Measurements from ENCODE around the gene RALGAPA2. TPM values are rescaled to one million over a fixed set of nuclear protein-coding genes. Genes with fewer than 3 reads are reported as not detected.

The RALGAPA2 gene
- total and polyA plus RNA-seq, 7 experiments from 2014 or later = 6.7 to 45.4 (median 34.9) TPM

DNA sequence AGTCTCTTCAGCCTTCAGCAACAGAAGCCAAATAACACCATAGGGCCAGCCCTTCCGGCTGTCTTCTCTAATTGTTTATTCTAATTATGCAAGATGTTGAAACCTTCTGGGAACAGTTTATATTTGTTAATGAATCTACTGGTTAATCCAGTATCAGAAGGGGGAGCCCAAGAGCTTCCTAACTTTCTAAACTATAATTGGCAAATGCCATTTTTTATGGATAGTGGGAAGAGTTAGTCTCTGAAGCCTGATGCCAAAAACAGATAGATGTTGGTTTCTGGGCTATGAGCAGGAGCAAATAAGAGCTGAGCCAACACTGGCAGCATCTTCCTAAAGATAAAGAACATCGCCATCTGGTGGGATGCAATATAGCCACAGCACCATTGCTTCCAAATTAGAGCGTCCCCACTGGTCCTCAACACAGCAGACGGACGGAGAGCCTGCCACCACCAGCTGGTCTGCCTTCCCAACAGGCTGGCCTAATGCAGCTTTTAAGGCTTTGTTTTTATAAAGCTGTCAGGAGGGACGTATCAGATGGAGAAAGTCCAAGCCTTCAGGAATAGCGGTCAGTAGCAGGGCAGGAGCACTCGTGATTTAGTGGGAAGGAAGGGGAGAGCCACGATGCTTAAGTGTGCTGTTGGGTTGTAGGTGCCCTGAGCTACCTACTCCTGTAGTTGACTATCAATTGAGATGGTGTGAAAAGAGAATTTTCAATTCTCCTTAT lies 118.8 kb downstream of the RALGAPA2 start:
- no peak overlapping the region for H3K4me3 ChIP-seq (ENCODE audit: low read length)
- Mint-ChIP-seq H3K4me1 (peaks cover 0 to 4% (median 0%) of the 10 kb centered on the region in 7 donors), H3K27ac (no peak overlapping the region), H3K4me3 (no peak overlapping the region), H3K27me3 (no peaks in the 10 kb centered on the region), H3K36me3 (peaks cover 10 to 58% (median 31%) of the 10 kb centered on the region in 5 donors), H3K9me3 (no peaks in the 10 kb centered on the region)
- POLR2A ChIA-PET = no interaction called here
- H3K36me3 ChIP-seq (ENCODE audit: control insufficient read depth in 2 of 3, insufficient read depth in 3 of 3, low read length in 3 of 3) = peaks cover 0 to 17% (median 0%) of the 10 kb centered on the region in 3 experiments
- no peak for DNase-seq
- intact Hi-C loops (cut with micrococcal nuclease) = loop anchor here (1.0 kb wide), 2 partner anchors 509 to 510 kb away; no protein-coding TSS in a partner anchor
- H3K9me3 ChIP-seq (ENCODE audit: control insufficient read depth in 2 of 3, low read length in 3 of 3) = no peaks in the 10 kb centered on the region
- H3K27ac ChIP-seq (ENCODE audit: low read depth, low read length) = no peak overlapping the region
- H3K27me3 ChIP-seq (ENCODE audit: control insufficient read depth in 2 of 2, insufficient read depth in 2 of 2, low read length in 2 of 2) = no peaks in the 10 kb centered on the region
- no peaks in the 10 kb centered on the region for H3K4me1 ChIP-seq (ENCODE audit: control insufficient read depth in 2 of 2, insufficient read depth in 2 of 2, low read length in 2 of 2)
- no peak for ATAC-seq
- CTCF ChIA-PET = interaction anchor here (1.2 to 1.4 kb wide), 3 partner anchors 15 to 509 kb away, joined by 3 to 4 read pairs (median 3); no protein-coding TSS in a partner anchor

DNA sequence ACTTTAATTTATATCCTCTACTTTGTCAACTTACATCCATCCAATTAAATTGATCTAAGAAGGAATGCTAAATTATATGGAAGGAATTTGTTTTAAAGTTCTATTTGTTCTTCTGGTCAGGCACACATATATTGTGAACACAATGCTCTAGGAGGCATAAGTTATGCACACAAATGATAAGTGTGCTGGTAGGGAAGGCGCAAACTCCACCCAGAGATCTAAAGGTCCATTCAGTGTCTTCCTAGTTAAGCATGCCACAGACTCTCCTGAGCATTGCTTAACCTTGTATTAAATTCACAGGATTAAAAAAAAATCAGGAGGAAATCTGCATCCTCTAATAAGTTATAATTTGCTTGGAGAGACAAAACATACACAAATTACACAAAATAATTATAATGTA lies 127.3 kb downstream of the RALGAPA2 start:
- Histone ChIP-seq H3K4me3 (ENCODE audit: low read length) (no peak overlapping the region), H3K27ac (ENCODE audit: low read depth, low read length) (no peak overlapping the region), H3K4me1 (ENCODE audit: control insufficient read depth in 2 of 2, insufficient read depth in 2 of 2, low read length in 2 of 2) (no peaks in the 10 kb centered on the region), H3K27me3 (ENCODE audit: control insufficient read depth in 2 of 2, insufficient read depth in 2 of 2, low read length in 2 of 2) (no peaks in the 10 kb centered on the region), H3K36me3 (ENCODE audit: control insufficient read depth in 2 of 3, insufficient read depth in 3 of 3, low read length in 3 of 3) (peaks cover 7 to 43% (median 14%) of the 10 kb centered on the region in 3 experiments), H3K9me3 (ENCODE audit: control insufficient read depth in 2 of 3, low read length in 3 of 3) (no peaks in the 10 kb centered on the region)
- H3K36me3 Mint-ChIP-seq = peaks cover 22 to 84% (median 75%) of the 10 kb centered on the region in 5 donors
- no peak for ATAC-seq
- H3K27ac Mint-ChIP-seq = peak overlapping the region in 1 of 9 donors; percentile 68
- ChIA-PET POLR2A (no interaction called here), CTCF (no interaction called here)
- DNase-seq = no peak
- H3K4me3 Mint-ChIP-seq = no peak overlapping the region
- H3K9me3 Mint-ChIP-seq = peaks cover 0 to 2% (median 0%) of the 10 kb centered on the region in 11 donors
- intact Hi-C loops (cut with micrococcal nuclease) = no loop called here
- H3K4me1 Mint-ChIP-seq = peaks cover 0 to 8% (median 5%) of the 10 kb centered on the region in 7 donors
- no peaks in the 10 kb centered on the region for H3K27me3 Mint-ChIP-seq

DNA sequence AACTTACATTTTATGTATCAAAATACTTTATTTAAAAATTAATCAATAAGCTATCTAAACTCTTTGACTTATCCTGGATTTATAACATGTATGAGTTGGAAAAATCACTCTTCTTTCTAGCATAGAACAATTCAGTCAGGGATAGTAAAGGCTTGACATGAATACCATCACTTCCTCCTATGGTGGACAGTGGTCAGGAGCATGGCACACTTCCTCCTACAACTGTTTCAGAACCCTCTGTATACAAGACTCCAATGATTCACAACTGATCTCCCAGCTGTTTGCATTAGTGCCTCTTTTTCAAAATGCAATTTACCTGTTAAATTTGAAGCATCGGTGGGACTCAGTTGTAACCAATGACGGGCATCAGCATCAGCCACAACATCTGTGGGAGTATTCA lies 129.7 kb downstream of the RALGAPA2 start:
- no peak overlapping the region for H3K4me3 Mint-ChIP-seq
- no peak overlapping the region for H3K27ac Mint-ChIP-seq
- Histone ChIP-seq H3K4me1 (ENCODE audit: control insufficient read depth in 2 of 2, insufficient read depth in 2 of 2, low read length in 2 of 2) (no peaks in the 10 kb centered on the region), H3K27ac (ENCODE audit: low read depth, low read length) (no peak overlapping the region), H3K4me3 (ENCODE audit: low read length) (no peak overlapping the region), H3K36me3 (ENCODE audit: control insufficient read depth in 2 of 3, insufficient read depth in 3 of 3, low read length in 3 of 3) (peaks cover 7 to 40% (median 14%) of the 10 kb centered on the region in 3 experiments), H3K27me3 (ENCODE audit: control insufficient read depth in 2 of 2, insufficient read depth in 2 of 2, low read length in 2 of 2) (no peaks in the 10 kb centered on the region), H3K9me3 (ENCODE audit: control insufficient read depth in 2 of 3, low read length in 3 of 3) (no peaks in the 10 kb centered on the region)
- no peaks in the 10 kb centered on the region for H3K27me3 Mint-ChIP-seq
- intact Hi-C loops (cut with micrococcal nuclease) = loop anchor here in 1 of 2 donors (1.0 kb wide), 1 partner anchor 47 kb away; no protein-coding TSS in a partner anchor
- DNase-seq = no peak
- ChIA-PET CTCF (no interaction called here), POLR2A (no interaction called here)
- no peak for ATAC-seq
- H3K9me3 Mint-ChIP-seq = peaks cover 0 to 2% (median 0%) of the 10 kb centered on the region in 11 donors
- peaks cover 18 to 75% (median 63%) of the 10 kb centered on the region in 5 donors for H3K36me3 Mint-ChIP-seq
- peaks cover 0 to 15% (median 5%) of the 10 kb centered on the region in 7 donors for H3K4me1 Mint-ChIP-seq

DNA sequence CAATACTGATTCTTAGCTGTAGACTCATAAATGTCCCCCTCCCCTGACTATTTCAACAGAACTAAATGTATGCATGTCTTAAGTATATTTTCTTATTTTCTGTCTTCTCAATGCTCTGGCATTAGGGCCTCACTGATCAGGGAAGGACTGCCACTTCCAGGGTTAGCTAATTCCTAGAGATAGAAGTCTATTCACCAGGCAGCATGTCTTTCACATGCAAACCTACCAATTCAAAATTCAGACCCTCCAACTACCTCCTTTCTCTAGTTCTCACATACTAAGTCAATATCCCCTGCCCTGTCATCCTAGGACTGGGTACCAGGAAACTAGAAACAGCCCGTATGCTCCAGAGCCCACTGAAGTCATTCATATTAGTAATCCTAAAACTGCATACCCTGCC lies 132.3 kb downstream of the RALGAPA2 start:
- Histone ChIP-seq H3K27me3 (ENCODE audit: control insufficient read depth in 2 of 2, insufficient read depth in 2 of 2, low read length in 2 of 2) (no peaks in the 10 kb centered on the region), H3K4me1 (ENCODE audit: control insufficient read depth in 2 of 2, insufficient read depth in 2 of 2, low read length in 2 of 2) (no peaks in the 10 kb centered on the region), H3K4me3 (ENCODE audit: low read length) (no peak overlapping the region), H3K9me3 (ENCODE audit: control insufficient read depth in 2 of 3, low read length in 3 of 3) (no peaks in the 10 kb centered on the region), H3K36me3 (ENCODE audit: control insufficient read depth in 2 of 3, insufficient read depth in 3 of 3, low read length in 3 of 3) (peaks cover 7 to 38% (median 19%) of the 10 kb centered on the region in 3 experiments), H3K27ac (ENCODE audit: low read depth, low read length) (no peak overlapping the region)
- Mint-ChIP-seq H3K27ac (peak overlapping the region in 4 of 9 donors; percentile 3 to 44 (median 34)), H3K4me1 (peaks cover 0 to 7% (median 0%) of the 10 kb centered on the region in 7 donors), H3K9me3 (no peaks in the 10 kb centered on the region), H3K4me3 (no peak overlapping the region), H3K27me3 (no peaks in the 10 kb centered on the region), H3K36me3 (peaks cover 18 to 67% (median 47%) of the 10 kb centered on the region in 5 donors)
- intact Hi-C loops (cut with micrococcal nuclease) = no loop called here
- no peak for DNase-seq
- no peak for ATAC-seq
- POLR2A ChIA-PET = no interaction called here
- CTCF ChIA-PET = no interaction called here

DNA sequence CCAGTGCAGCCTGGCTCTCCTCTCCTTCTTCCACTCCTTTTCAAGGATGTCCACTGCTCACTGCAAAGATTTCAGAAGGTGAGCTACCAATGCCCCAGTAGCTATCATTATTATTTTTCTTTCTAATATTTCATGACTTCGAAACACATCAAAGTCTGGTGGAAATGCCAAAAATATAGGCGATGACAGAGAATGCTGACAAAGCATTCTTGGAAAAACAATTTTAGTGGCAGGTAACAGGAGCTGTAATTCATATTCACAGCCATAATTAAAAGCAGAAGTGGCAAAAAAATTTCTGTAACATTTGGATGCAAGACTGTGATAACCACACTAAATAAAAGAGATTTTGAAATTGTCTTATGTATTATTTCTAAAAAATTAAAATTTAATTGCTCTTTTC lies 133.6 kb downstream of the RALGAPA2 start:
- Histone ChIP-seq H3K4me3 (ENCODE audit: low read length) (no peak overlapping the region), H3K9me3 (ENCODE audit: control insufficient read depth in 2 of 3, low read length in 3 of 3) (no peaks in the 10 kb centered on the region), H3K4me1 (ENCODE audit: control insufficient read depth in 2 of 2, insufficient read depth in 2 of 2, low read length in 2 of 2) (no peaks in the 10 kb centered on the region), H3K27me3 (ENCODE audit: control insufficient read depth in 2 of 2, insufficient read depth in 2 of 2, low read length in 2 of 2) (no peaks in the 10 kb centered on the region), H3K36me3 (ENCODE audit: control insufficient read depth in 2 of 3, insufficient read depth in 3 of 3, low read length in 3 of 3) (peaks cover 7 to 31% (median 20%) of the 10 kb centered on the region in 3 experiments), H3K27ac (ENCODE audit: low read depth, low read length) (no peak overlapping the region)
- Mint-ChIP-seq H3K36me3 (peaks cover 14 to 68% (median 43%) of the 10 kb centered on the region in 5 donors), H3K27ac (peak overlapping the region in 2 of 9 donors; percentile 8 to 37), H3K9me3 (no peaks in the 10 kb centered on the region), H3K4me1 (peaks cover 0 to 7% (median 0%) of the 10 kb centered on the region in 7 donors), H3K27me3 (no peaks in the 10 kb centered on the region), H3K4me3 (no peak overlapping the region)
- ChIA-PET CTCF (interaction anchor here (1.3 kb wide), 1 partner anchor 15 kb away, joined by 4 read pairs; no protein-coding TSS in a partner anchor), POLR2A (no interaction called here)
- no peak for DNase-seq
- intact Hi-C loops (cut with micrococcal nuclease) = no loop called here
- no peak for ATAC-seq

DNA sequence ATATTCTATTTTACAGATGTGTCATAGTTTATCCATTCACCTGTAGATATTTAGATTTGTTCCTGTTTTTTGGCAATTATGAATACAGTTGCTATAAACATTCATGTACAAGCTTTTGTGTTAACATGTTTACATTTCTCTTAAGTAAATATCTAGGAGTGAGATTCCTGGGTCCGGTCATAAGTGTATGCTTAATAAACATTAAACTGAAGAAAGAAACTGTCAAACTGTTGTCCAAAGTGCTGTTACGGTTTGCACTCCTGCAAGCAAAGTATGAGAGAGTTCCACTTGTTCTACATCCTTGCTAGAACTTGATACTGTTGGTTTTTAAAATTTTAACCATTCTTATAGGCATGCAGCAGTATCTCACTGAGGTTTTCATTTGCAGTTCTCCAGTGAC lies 138.6 kb downstream of the RALGAPA2 start:
- peaks cover 11 to 59% (median 33%) of the 10 kb centered on the region in 5 donors for H3K36me3 Mint-ChIP-seq

More for the DNA sequence above, 138.6 kb downstream of the RALGAPA2 start:
- no peak for DNase-seq
- intact Hi-C loops (cut with micrococcal nuclease) = no loop called here
- H3K27ac Mint-ChIP-seq = no peak overlapping the region
- H3K36me3 ChIP-seq (ENCODE audit: control insufficient read depth in 2 of 3, insufficient read depth in 3 of 3, low read length in 3 of 3) = peaks cover 0 to 18% (median 15%) of the 10 kb centered on the region in 3 experiments
- ATAC-seq = no peak
- no peak overlapping the region for H3K4me3 ChIP-seq (ENCODE audit: low read length)
- H3K27me3 ChIP-seq (ENCODE audit: control insufficient read depth in 2 of 2, insufficient read depth in 2 of 2, low read length in 2 of 2) = no peaks in the 10 kb centered on the region
- no peaks in the 10 kb centered on the region for H3K9me3 Mint-ChIP-seq
- POLR2A ChIA-PET = interaction anchor here (0.8 kb wide), 1 partner anchor 116 kb away, joined by 3 read pairs; no protein-coding TSS in a partner anchor
- no peaks in the 10 kb centered on the region for H3K9me3 ChIP-seq (ENCODE audit: control insufficient read depth in 2 of 3, low read length in 3 of 3)
- no peaks in the 10 kb centered on the region for H3K4me1 Mint-ChIP-seq
- H3K4me1 ChIP-seq (ENCODE audit: control insufficient read depth in 2 of 2, insufficient read depth in 2 of 2, low read length in 2 of 2) = no peaks in the 10 kb centered on the region
- no peaks in the 10 kb centered on the region for H3K27me3 Mint-ChIP-seq
- CTCF ChIA-PET = no interaction called here
- no peak overlapping the region for H3K27ac ChIP-seq (ENCODE audit: low read depth, low read length)
- no peak overlapping the region for H3K4me3 Mint-ChIP-seq

Data from naive thymus-derived CD4-positive, alpha-beta T cell (primary cell).